ENCODE results near the gene MYO1E.
"Not testable (repeated sequence)": the region's sequence is repeated elsewhere in the genome, so short reads cannot be mapped to it uniquely, and the experiment has no call there.

Gene MYO1E

GRCh38 chr15:59166601-59167265 lies 205.9 kb downstream of the MYO1E start:
- no peak for DNase-seq (ENCODE audit: low read depth in 2 of 2)

GRCh38 chr15:59166166-59166565 lies 206.5 kb downstream of the MYO1E start:
- DNase-seq (ENCODE audit: low read depth in 2 of 2), result no peak

GRCh38 chr15:59165726-59166125 lies 206.9 kb downstream of the MYO1E start:
- DNase-seq (ENCODE audit: low read depth in 2 of 2), result no peak

- DNase-seq (ENCODE audit: low read depth in 2 of 2), result not testable (repeated sequence)
Observed at GRCh38 chr15:59162080-59162479, 210.6 kb downstream of the MYO1E start.

- DNase-seq (ENCODE audit: low read depth in 2 of 2), result no peak
Observed at GRCh38 chr15:59160880-59161593, 211.6 kb downstream of the MYO1E start.

- DNase-seq (ENCODE audit: low read depth in 2 of 2), result no peak
Observed at GRCh38 chr15:59159210-59159609, 213.5 kb downstream of the MYO1E start.

GRCh38 chr15:59158701-59159034 lies 214.0 kb downstream of the MYO1E start:
- DNase-seq (ENCODE audit: low read depth in 2 of 2), result no peak

- DNase-seq (ENCODE audit: low read depth in 2 of 2), result no peak
Observed at GRCh38 chr15:59157840-59158700, 214.6 kb downstream of the MYO1E start.

GRCh38 chr15:59157396-59157795 lies 215.3 kb downstream of the MYO1E start:
- no peak for DNase-seq (ENCODE audit: low read depth in 2 of 2)

- DNase-seq (ENCODE audit: low read depth in 2 of 2), result no peak
Observed at GRCh38 chr15:59155431-59155830, 217.2 kb downstream of the MYO1E start.

GRCh38 chr15:59154243-59154642 lies 218.4 kb downstream of the MYO1E start:
- no peak for DNase-seq (ENCODE audit: low read depth in 2 of 2)

GRCh38 chr15:59153466-59153865 lies 219.2 kb downstream of the MYO1E start:
- no peak for DNase-seq (ENCODE audit: low read depth in 2 of 2)

- no peak for DNase-seq (ENCODE audit: low read depth in 2 of 2)
Observed at GRCh38 chr15:59152694-59153450, 219.8 kb downstream of the MYO1E start.

GRCh38 chr15:59150185-59150584 lies 222.5 kb downstream of the MYO1E start:
- no peak for DNase-seq (ENCODE audit: low read depth in 2 of 2)

- DNase-seq (ENCODE audit: low read depth in 2 of 2), result no peak
Observed at GRCh38 chr15:59148153-59148833, 224.4 kb downstream of the MYO1E start.

GRCh38 chr15:59147666-59148065 lies 225.0 kb downstream of the MYO1E start:
- no peak for DNase-seq (ENCODE audit: low read depth in 2 of 2)

- DNase-seq (ENCODE audit: low read depth in 2 of 2), result not testable (repeated sequence)
Observed at GRCh38 chr15:59144594-59144993, 228.1 kb downstream of the MYO1E start.

GRCh38 chr15:59143281-59143680 lies 229.4 kb downstream of the MYO1E start:
- DNase-seq (ENCODE audit: low read depth in 2 of 2), result no peak

- no peak for DNase-seq (ENCODE audit: low read depth in 2 of 2)
Observed at GRCh38 chr15:59140422-59141226, 232.0 kb downstream of the MYO1E start.

- DNase-seq (ENCODE audit: low read depth in 2 of 2), result peak; percentile 11 to 27
Observed at GRCh38 chr15:59138243-59138642, 234.4 kb downstream of the MYO1E start.

Measured in stimulated activated CD8-positive, alpha-beta memory T cell treated with anti-CD3 and anti-CD28 coated beads, Interleukin-2, amount 100 ng/mL, for 1 hour (primary cell).